B cell (primary cell): Measurements from ENCODE around the gene FRMPD2. TPM values are rescaled to one million over a fixed set of nuclear protein-coding genes. Genes with fewer than 3 reads are reported as not detected.

Experiments
- ATAC-seq: fragments of 200-7000 bp; cut with Tn5 transposase; one replicate; pipeline ENCODE4 v1.10.0; 2021; ENCODE audit warnings: low read depth, mild to moderate bottlenecking, moderate number of reproducible peaks, moderate library complexity
- CTCF ChIA-PET: fragments of 350-600 bp; sonication (Branson Sonifier 250); formaldehyde crosslinking; loops from one replicate; lab custom pipeline; 2021; ENCODE audit warnings: antibody characterized with exemption, inconsistent platforms; lab: Charles Lee
- POLR2A ChIA-PET: fragments of 350-600 bp; sonication (Branson Sonifier 250); formaldehyde crosslinking; loops from one replicate; lab custom pipeline; 2021; ENCODE audit warnings: antibody characterized with exemption; lab: Charles Lee
- DNase-seq: peaks from one replicate; pipeline ENCODE4 v3.0.0; 2013
- H2AFZ ChIP-seq: 2 replicates; pipeline ENCODE4 v1.6.1; 2012; ENCODE audit warnings: mild to moderate bottlenecking, low read depth, low read length; ENCODE audit not compliant: insufficient read depth, poor library complexity, severe bottlenecking
- H3K27ac ChIP-seq, 2 donors: 1 replicate in 1 of 2; 2 replicates in 1 of 2; pipeline ENCODE4 v1.5.1; 2012 to 2013; ENCODE audit warnings: low read length in 2 of 2, mild to moderate bottlenecking in 2 of 2, moderate library complexity in 1 of 2
- H3K27me3 ChIP-seq, 4 experiments: fragments of 200-600 bp in 1 of 4; sonication (generic) in 1 of 4; replicated peaks in 1 of 4; 1 replicate in 2 of 4; 2 replicates in 2 of 4; pipeline versions ENCODE4 v1.6.1 to v1.7.0; 2013 to 2016; ENCODE audit warnings: low read length in 3 of 4, mild to moderate bottlenecking in 2 of 4, mixed read lengths in 1 of 4, moderate library complexity in 1 of 4; ENCODE audit not compliant: insufficient read depth in 4 of 4, control insufficient read depth in 3 of 4; ENCODE audit errors: control extremely low read depth in 1 of 4
- H3K36me3 ChIP-seq, 2 experiments: replicated peaks in 1 of 2; 1 replicate in 1 of 2; 2 replicates in 1 of 2; pipeline versions ENCODE4 v1.6.1 to v1.7.1; 2013; ENCODE audit warnings: low read length in 1 of 2; ENCODE audit not compliant: insufficient read depth in 2 of 2, control insufficient read depth in 1 of 2; ENCODE audit errors: control extremely low read depth in 1 of 2, extremely low read depth in 1 of 2
- H3K4me1 ChIP-seq, 2 donors: fragments of 200-600 bp in 1 of 2; sonication (generic) in 1 of 2; 1 replicate in 1 of 2; 2 replicates in 1 of 2; pipeline versions ENCODE4 v1.5.1 to v1.6.1; 2013 to 2017; ENCODE audit warnings: low read length in 2 of 2; ENCODE audit not compliant: control insufficient read depth in 2 of 2, insufficient read depth in 2 of 2
- H3K4me2 ChIP-seq: replicated peaks from 2 replicates; pipeline ENCODE3; 2012; ENCODE audit warnings: mild to moderate bottlenecking, low read depth, low read length; ENCODE audit not compliant: poor library complexity, severe bottlenecking
- H3K4me3 ChIP-seq, 5 experiments: fragments of 200-600 bp in 1 of 5; sonication (generic) in 1 of 5; 1 replicate in 3 of 5; 2 replicates in 2 of 5; pipeline versions ENCODE4 v1.5.1 to v1.7.0; 2011 to 2016; ENCODE audit warnings: low read length in 4 of 5, mild to moderate bottlenecking in 4 of 5, low read depth in 2 of 5, control low read depth in 1 of 5, moderate library complexity in 1 of 5; ENCODE audit not compliant: insufficient read depth in 1 of 5; ENCODE audit errors: control extremely low read depth in 1 of 5, extremely low read depth in 1 of 5
- H3K79me2 ChIP-seq: fragments of 200-600 bp; sonication (generic); one replicate; pipeline ENCODE4 v1.6.0; 2016; ENCODE audit warnings: low read length; ENCODE audit not compliant: control insufficient read depth, insufficient read depth
- H3K9ac ChIP-seq: fragments of 200-600 bp; sonication (generic); 2 replicates; pipeline ENCODE4 v1.6.1; 2017; ENCODE audit warnings: mild to moderate bottlenecking, low read length, moderate library complexity
- H3K9me3 ChIP-seq, 3 donors: one replicate each; pipeline versions ENCODE4 v1.6.1 to v1.7.1; 2013; ENCODE audit warnings: low read length in 2 of 3; ENCODE audit not compliant: control insufficient read depth in 2 of 3, insufficient read depth in 1 of 3; ENCODE audit errors: control extremely low read depth in 1 of 3
- H4K20me1 ChIP-seq: 2 replicates; pipeline ENCODE4 v1.6.0; 2012; ENCODE audit warnings: mild to moderate bottlenecking, low read length; ENCODE audit not compliant: insufficient read depth, control insufficient read depth, poor library complexity, severe bottlenecking
- H3K27ac Mint-ChIP-seq: one replicate; pipeline ENCODE4 v1.8.0; 2021; ENCODE audit warnings: mixed read lengths
- H3K27me3 Mint-ChIP-seq: one replicate; pipeline ENCODE4 v1.8.0; 2021; ENCODE audit warnings: mixed read lengths
- H3K4me1 Mint-ChIP-seq: one replicate; pipeline ENCODE4 v1.8.0; 2021; ENCODE audit warnings: mixed read lengths
- H3K4me3 Mint-ChIP-seq: one replicate; pipeline ENCODE4 v1.8.0; 2021; ENCODE audit warnings: mixed read lengths
- H3K9me3 Mint-ChIP-seq: one replicate; pipeline ENCODE4 v1.8.0; 2022; ENCODE audit warnings: mixed read lengths; ENCODE audit not compliant: insufficient read depth
- CTCF ChIP-seq: fragments of 200-600 bp; IDR thresholded peaks from one replicate; pipeline ENCODE4 v1.8.0; 2022; ENCODE audit warnings: antibody characterized with exemption, mild to moderate bottlenecking
- EZH2 ChIP-seq: IDR thresholded peaks from 2 replicates; pipeline ENCODE4 v1.6.1; 2012; ENCODE audit warnings: borderline replicate concordance, low read depth, mild to moderate bottlenecking, moderate library complexity, low read length; ENCODE audit not compliant: insufficient read depth, poor library complexity, severe bottlenecking
- WGBS: methylation state at CpG from one replicate; pipeline ENCODE4 v1.1.5; 2013; ENCODE audit warnings: missing lambda C conversion rate; ENCODE audit not compliant: insufficient coverage; 5-methylcytosine and 5-hydroxymethylcytosine counted together
- intact Hi-C: fragments of 100-400 bp; cut with micrococcal nuclease; formaldehyde crosslinking; loops from one replicate; pipeline ENCODE4 v1.10.0; 2022
- polyA plus RNA-seq: library from polyadenylated mRNA; depleted of rRNA; stranded (reverse); fragments of >200 nt; gene quantifications from 2 replicates; pipeline ENCODE4 v1.2.3, GENCODE V29; 2012
- total RNA-seq, 2 donors: library from RNA; stranded (reverse); fragments of 120-200 nt in 1 of 2; gene quantifications; 1 replicate in 1 of 2; 2 replicates in 1 of 2; pipeline versions ENCODE4 v1.2.3 to v1.2.4, GENCODE V29; 2013 to 2022

Gene FRMPD2
- total and polyA plus RNA-seq, 2 donors (not counting 1 experiment from before 2014, with no cell fraction given), result not detected

- Histone ChIP-seq H3K79me2 (no peaks in the 10 kb centered on the region), H3K4me2 (no peak overlapping the region), H3K36me3 (no peaks in the 10 kb centered on the region), H3K27me3 (no peaks in the 10 kb centered on the region), H3K27ac (no peak overlapping the region), H3K4me3 (no peak overlapping the region), H3K9me3 (no peaks in the 10 kb centered on the region), H2AFZ (no peak overlapping the region), H4K20me1 (no peaks in the 10 kb centered on the region), H3K9ac (no peak overlapping the region), H3K4me1 (no peaks in the 10 kb centered on the region)
- H3K4me3 Mint-ChIP-seq, result no peak overlapping the region
- DNase-seq (no peak), ATAC-seq (no peak)
- POLR2A ChIA-PET, result no interaction called here
- intact Hi-C loops, result no loop called here
- H3K9me3 Mint-ChIP-seq, result peaks cover 2% of the 10 kb centered on the region
- CTCF ChIA-PET, result no interaction called here
- no peak overlapping the region for H3K27ac Mint-ChIP-seq
- no peak for TF ChIP-seq CTCF
- no peak for TF ChIP-seq EZH2
- H3K4me1 Mint-ChIP-seq, result peaks cover 4% of the 10 kb centered on the region
- WGBS, result 77% methylated on average over 1 of the region's 1 CpG
- H3K27me3 Mint-ChIP-seq, result peaks cover 4% of the 10 kb centered on the region
These were observed 79.7 kb downstream of the FRMPD2 start for GRCh38 chr10:48194830-48195229.

- no peaks in the 10 kb centered on the region for H3K4me1 ChIP-seq
- intact Hi-C loops, result no loop called here
- H3K4me2 ChIP-seq, result no peak overlapping the region
- DNase-seq (no peak), ATAC-seq (no peak)
- H3K27me3 ChIP-seq, result no peaks in the 10 kb centered on the region
- TF ChIP-seq EZH2, result no peak
- no peak for TF ChIP-seq CTCF
- H3K36me3 ChIP-seq, result no peaks in the 10 kb centered on the region
- H3K9me3 ChIP-seq, result no peaks in the 10 kb centered on the region
- Mint-ChIP-seq H3K4me3 (no peak overlapping the region), H3K27me3 (peaks cover 4% of the 10 kb centered on the region), H3K4me1 (no peaks in the 10 kb centered on the region), H3K27ac (no peak overlapping the region), H3K9me3 (no peaks in the 10 kb centered on the region)
- H4K20me1 ChIP-seq, result no peaks in the 10 kb centered on the region
- POLR2A ChIA-PET, result no interaction called here
- no peaks in the 10 kb centered on the region for H3K79me2 ChIP-seq
- no peak overlapping the region for H3K27ac ChIP-seq
- CTCF ChIA-PET, result no interaction called here
- H3K4me3 ChIP-seq, result no peak overlapping the region
- H3K9ac ChIP-seq, result no peak overlapping the region
- no CpG with 5 or more reads among the region's 2 CpGs for WGBS
- no peak overlapping the region for H2AFZ ChIP-seq
These were observed 80.9 kb downstream of the FRMPD2 start for GRCh38 chr10:48193556-48193955.
